DND-41 (cell line): ENCODE data around the gene KNDC1.
"Not testable (repeated sequence)": the region's sequence is repeated elsewhere in the genome, so short reads cannot be mapped to it uniquely, and the experiment has no call there.

ENCODE experiments used
- ATAC-seq: fragments of 200-7000 bp; cut with Tn5 transposase; 3 replicates; pipeline ENCODE4 v1.9.1; 2021; ENCODE audit warnings: low read depth; ENCODE audit not compliant: insufficient read depth
- DNase-seq: peaks from one replicate; pipeline ENCODE4 v3.0.0-alpha.2; 2020
- H2AFZ ChIP-seq: 2 replicates; pipeline ENCODE4 v1.6.0; 2012; ENCODE audit warnings: low read depth, low read length
- H3K27ac ChIP-seq: 2 replicates; pipeline ENCODE4 v1.5.1; 2012; ENCODE audit warnings: low read length, inconsistent platforms
- H3K27me3 ChIP-seq: fragments of 200-600 bp; sonication (generic); 2 replicates; pipeline ENCODE4 v1.6.0; 2012; ENCODE audit warnings: low read length, mild to moderate bottlenecking, inconsistent platforms; ENCODE audit not compliant: insufficient read depth, poor library complexity
- H3K36me3 ChIP-seq: 2 replicates; pipeline ENCODE4 v1.5.1; 2012; ENCODE audit warnings: low read length, inconsistent platforms; ENCODE audit not compliant: insufficient read depth
- H3K4me1 ChIP-seq: 2 replicates; pipeline ENCODE4 v1.5.1; 2012; ENCODE audit warnings: mild to moderate bottlenecking, low read length; ENCODE audit not compliant: insufficient read depth
- H3K4me2 ChIP-seq: 2 replicates; pipeline ENCODE4 v1.6.0; 2012; ENCODE audit warnings: mild to moderate bottlenecking, moderate library complexity, low read length, inconsistent platforms; ENCODE audit not compliant: insufficient read depth
- H3K4me3 ChIP-seq, 2 experiments: fragments of 200-600 bp in 1 of 2; shearing (Covaris generic) in 1 of 2; 2 replicates each; pipeline ENCODE4 v1.5.1; 2012 to 2016; ENCODE audit warnings: inconsistent platforms in 2 of 2, low read length in 2 of 2, mild to moderate bottlenecking in 2 of 2, low read depth in 1 of 2, moderate library complexity in 1 of 2
- H3K79me2 ChIP-seq: 2 replicates; pipeline ENCODE4 v1.6.0; 2012; ENCODE audit warnings: low read length, inconsistent platforms; ENCODE audit not compliant: insufficient read depth
- H3K9ac ChIP-seq: 2 replicates; pipeline ENCODE4 v1.6.0; 2012; ENCODE audit warnings: low read depth, mild to moderate bottlenecking, inconsistent platforms, low read length, moderate library complexity
- H3K9me3 ChIP-seq: 2 replicates; pipeline ENCODE4 v1.5.1; 2012; ENCODE audit warnings: low read length, moderate library complexity, mild to moderate bottlenecking, inconsistent platforms; ENCODE audit not compliant: insufficient read depth, severe bottlenecking
- H4K20me1 ChIP-seq: 2 replicates; pipeline ENCODE4 v1.6.0; 2012; ENCODE audit warnings: low read length; ENCODE audit not compliant: insufficient read depth
- CTCF ChIP-seq: IDR thresholded peaks from 2 replicates; pipeline ENCODE4 v1.5.1; 2012; ENCODE audit warnings: borderline replicate concordance, low read length, moderate library complexity, mild to moderate bottlenecking; ENCODE audit not compliant: poor library complexity, severe bottlenecking; ENCODE audit errors: extremely low read depth
- EZH2 ChIP-seq: IDR thresholded peaks from 3 replicates; pipeline ENCODE4 v1.6.1; 2012; ENCODE audit warnings: borderline replicate concordance, low read depth, mild to moderate bottlenecking, moderate library complexity, low read length, inconsistent platforms; ENCODE audit not compliant: severe bottlenecking

Gene KNDC1

GRCh38 chr10:133231244-133231945, 71.4 kb downstream of the KNDC1 start:
- no peaks in the 10 kb centered on the region for H4K20me1 ChIP-seq
- no peaks in the 10 kb centered on the region for H3K36me3 ChIP-seq
- DNase-seq, result no peak
- no peaks in the 10 kb centered on the region for H3K9me3 ChIP-seq
- no peak overlapping the region for H3K9ac ChIP-seq
- H3K27ac ChIP-seq, result no peak overlapping the region
- H3K4me1 ChIP-seq, result no peaks in the 10 kb centered on the region
- TF ChIP-seq CTCF (no peak), EZH2 (no peak)
- H3K4me2 ChIP-seq, result no peak overlapping the region
- H3K4me3 ChIP-seq, result no peak overlapping the region
- no peaks in the 10 kb centered on the region for H3K79me2 ChIP-seq
- H3K27me3 ChIP-seq, result no peaks in the 10 kb centered on the region
- ATAC-seq, result no peak
- H2AFZ ChIP-seq, result no peak overlapping the region

DNA sequence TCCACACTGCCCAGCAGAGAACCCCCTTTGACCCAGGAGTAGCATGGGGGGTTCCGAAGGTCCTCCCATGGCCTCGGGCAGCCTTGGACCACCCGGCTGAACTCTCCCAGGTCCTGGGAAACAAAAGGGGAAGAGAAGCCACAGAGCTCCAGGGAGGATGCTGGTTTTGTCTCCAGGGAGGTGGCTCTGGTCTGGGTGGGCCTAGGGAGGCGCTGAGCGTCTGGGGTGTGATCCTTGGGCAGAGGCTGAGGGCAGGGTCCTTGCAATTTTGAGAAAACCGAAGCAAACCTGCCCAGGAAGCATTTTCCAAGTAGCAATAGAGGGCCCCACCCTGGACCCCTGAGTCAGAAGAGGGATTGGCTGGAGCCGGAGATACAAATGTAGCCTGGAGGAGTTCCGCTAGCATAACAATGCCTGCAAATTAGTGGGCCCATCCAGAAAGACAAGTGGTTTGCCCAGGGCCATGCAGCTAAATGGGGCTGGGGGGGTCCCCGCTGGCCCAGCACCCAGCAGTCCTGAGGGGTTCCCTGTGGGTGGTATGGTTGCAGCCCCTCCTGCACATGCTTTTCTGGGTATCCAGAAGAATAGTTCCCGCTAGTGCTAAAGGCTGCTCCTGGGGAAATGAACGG, 72.0 kb downstream of the KNDC1 start:
- no peak overlapping the region for H3K4me2 ChIP-seq
- H3K27ac ChIP-seq, result no peak overlapping the region
- H3K27me3 ChIP-seq, result no peaks in the 10 kb centered on the region

GRCh38 chr10:133234796-133235195, 74.8 kb downstream of the KNDC1 start:
- not testable (repeated sequence) for ATAC-seq, H2AFZ ChIP-seq, DNase-seq, H3K27ac ChIP-seq, H3K4me3 ChIP-seq, H3K79me2 ChIP-seq, H3K4me2 ChIP-seq, H4K20me1 ChIP-seq, H3K36me3 ChIP-seq, H3K9ac ChIP-seq, H3K4me1 ChIP-seq, H3K27me3 ChIP-seq, H3K9me3 ChIP-seq

More for the DNA sequence above, 72.0 kb downstream of the KNDC1 start:
- Histone ChIP-seq H3K9ac (no peak overlapping the region), H3K4me3 (no peak overlapping the region), H4K20me1 (no peaks in the 10 kb centered on the region), H2AFZ (no peak overlapping the region), H3K79me2 (no peaks in the 10 kb centered on the region), H3K4me1 (no peaks in the 10 kb centered on the region), H3K9me3 (no peaks in the 10 kb centered on the region), H3K36me3 (no peaks in the 10 kb centered on the region)
- DNase-seq (no peak), ATAC-seq (no peak)
- TF ChIP-seq CTCF (no peak), EZH2 (no peak)

- H2AFZ ChIP-seq, result no peak overlapping the region
- H3K9me3 ChIP-seq, result no peaks in the 10 kb centered on the region
- TF ChIP-seq EZH2 (no peak), CTCF (no peak)
- no peak overlapping the region for H3K4me3 ChIP-seq
- no peaks in the 10 kb centered on the region for H3K4me1 ChIP-seq
- no peak overlapping the region for H3K27ac ChIP-seq
- ATAC-seq (no peak), DNase-seq (no peak)
- H3K79me2 ChIP-seq, result no peaks in the 10 kb centered on the region
- H3K9ac ChIP-seq, result no peak overlapping the region
- H3K36me3 ChIP-seq, result no peaks in the 10 kb centered on the region
- no peak overlapping the region for H3K4me2 ChIP-seq
- no peaks in the 10 kb centered on the region for H3K27me3 ChIP-seq
- no peaks in the 10 kb centered on the region for H4K20me1 ChIP-seq
Observed at GRCh38 chr10:133235265-133235855, 75.3 kb downstream of the KNDC1 start.
